Erythroblast (primary cell): ENCODE data around the gene CSTPP1.

ENCODE experiments used
- GATA1 ChIP-seq: IDR thresholded peaks from 2 replicates; pipeline ENCODE4 v1.6.1; 2011; ENCODE audit warnings: low read depth, mild to moderate bottlenecking, control low read depth, low read length, moderate library complexity
- POLR2A ChIP-seq: IDR thresholded peaks from 2 replicates; pipeline ENCODE4 v1.6.1; 2011; ENCODE audit warnings: mild to moderate bottlenecking, low read length

- TF ChIP-seq POLR2A (no peak), GATA1 (no peak)
These were observed at the start of gene CSTPP1 for GRCh38 chr11:46936138-46937110.
